IMR-90 (cell line): ENCODE measurements around the gene OR4C3. TPM values are rescaled to one million over a fixed set of nuclear protein-coding genes. Genes with fewer than 3 reads are reported as not detected.
"Not testable (repeated sequence)": the region's sequence is repeated elsewhere in the genome, so short reads cannot be mapped to it uniquely, and the experiment has no call there.

ENCODE experiments used
- ATAC-seq: fragments of 200-7000 bp; cut with Tn5 transposase; 2 replicates; pipeline ENCODE4 v1.9.1; 2020; ENCODE audit warnings: low read depth, mild to moderate bottlenecking, moderate library complexity
- Bru-seq: library from RNA; stranded (reverse); fragments of 400-500 nt; gene quantifications from one replicate; lab custom pipeline; 2021; lab: Mats Ljungman, UMichigan
- BruChase-seq, 2 experiments: library from RNA; stranded (reverse); fragments of 400-500 nt; gene quantifications; one replicate each; lab custom pipeline; 2021; lab: Mats Ljungman, UMichigan
- BruUV-seq: library from RNA; stranded (reverse); fragments of 400-500 nt; replicated peaks from 2 replicates; lab custom pipeline; 2021; lab: Mats Ljungman, UMichigan
- CTCF ChIA-PET: fragments of 300-600 bp; formaldehyde crosslinking; extraction: SDS; loops from one replicate; lab custom pipeline; 2021; ENCODE audit warnings: antibody characterized with exemption; lab: Yijun Ruan, JAX
- POLR2A ChIA-PET: fragments of 300-600 bp; sonication (Branson Sonifier 250); formaldehyde crosslinking; loops from one replicate; lab custom pipeline; 2022; ENCODE audit warnings: antibody characterized with exemption; ENCODE audit not compliant: unreplicated experiment; lab: Charles Lee
- DNase-seq: peaks from one replicate; pipeline ENCODE4 v3.0.0; 2013
- H2AFZ ChIP-seq: replicated peaks from 2 replicates; pipeline ENCODE3; 2013; ENCODE audit warnings: low read length, mild to moderate bottlenecking; ENCODE audit not compliant: poor library complexity
- H2AK5ac ChIP-seq: 2 replicates; pipeline ENCODE4 v1.6.1; 2013; ENCODE audit warnings: low read depth, low read length, inconsistent platforms
- H2AK9ac ChIP-seq: replicated peaks from 2 replicates; pipeline ENCODE3; 2013; ENCODE audit warnings: mild to moderate bottlenecking, low read depth, low read length, moderate library complexity; ENCODE audit not compliant: poor library complexity
- H2BK120ac ChIP-seq: 2 replicates; pipeline ENCODE4 v1.6.1; 2013; ENCODE audit warnings: low read depth, low read length, inconsistent platforms
- H2BK15ac ChIP-seq: 3 replicates; pipeline ENCODE4 v1.6.1; 2013; ENCODE audit warnings: low read depth, low read length, inconsistent platforms
- H2BK20ac ChIP-seq: 2 replicates; pipeline ENCODE4 v1.6.1; 2013; ENCODE audit warnings: low read depth, mild to moderate bottlenecking, inconsistent platforms, low read length, moderate library complexity
- H2BK5ac ChIP-seq: 2 replicates; pipeline ENCODE4 v1.6.1; 2013; ENCODE audit warnings: mild to moderate bottlenecking, low read depth, low read length, inconsistent platforms; ENCODE audit not compliant: poor library complexity, severe bottlenecking
- H3K14ac ChIP-seq: replicated peaks from 2 replicates; pipeline ENCODE4 v1.6.1; 2013; ENCODE audit warnings: low read depth, low read length, inconsistent platforms
- H3K18ac ChIP-seq: 2 replicates; pipeline ENCODE4 v1.6.1; 2013; ENCODE audit warnings: low read depth, low read length, control low read depth
- H3K23ac ChIP-seq: 2 replicates; pipeline ENCODE4 v1.6.1; 2013; ENCODE audit warnings: low read depth, low read length, inconsistent platforms
- H3K27ac ChIP-seq: 2 replicates; pipeline ENCODE4 v1.5.1; 2013; ENCODE audit warnings: mild to moderate bottlenecking, control low read depth, low read length; ENCODE audit not compliant: insufficient read depth
- H3K27me3 ChIP-seq: 2 replicates; pipeline ENCODE4 v1.6.1; 2013; ENCODE audit warnings: low read length; ENCODE audit not compliant: control insufficient read depth, insufficient read depth
- H3K36me3 ChIP-seq: 2 replicates; pipeline ENCODE4 v1.6.1; 2013; ENCODE audit warnings: low read length, mixed read lengths; ENCODE audit not compliant: control insufficient read depth, insufficient read depth
- H3K4ac ChIP-seq: 2 replicates; pipeline ENCODE4 v1.6.1; 2013; ENCODE audit warnings: low read depth, low read length, inconsistent platforms
- H3K4me1 ChIP-seq: 2 replicates; pipeline ENCODE4 v1.6.1; 2013; ENCODE audit warnings: low read length, mixed read lengths; ENCODE audit not compliant: control insufficient read depth, insufficient read depth
- H3K4me2 ChIP-seq: 2 replicates; pipeline ENCODE4 v1.6.1; 2013; ENCODE audit warnings: low read depth, mild to moderate bottlenecking, control low read depth, low read length, moderate library complexity
- H3K4me3 ChIP-seq: 2 replicates; pipeline ENCODE4 v1.5.1; 2013; ENCODE audit warnings: low read depth, mild to moderate bottlenecking, control low read depth, low read length, moderate library complexity; ENCODE audit not compliant: insufficient read depth
- H3K56ac ChIP-seq: 2 replicates; pipeline ENCODE4 v1.6.1; 2013; ENCODE audit warnings: low read length, inconsistent platforms; ENCODE audit not compliant: insufficient read depth; ENCODE audit errors: extremely low read depth
- H3K79me1 ChIP-seq, 2 experiments: 2 replicates each; pipeline ENCODE4 v1.6.1; 2013; ENCODE audit warnings: low read length in 2 of 2, inconsistent platforms in 1 of 2, low read depth in 1 of 2
- H3K9ac ChIP-seq: 2 replicates; pipeline ENCODE4 v1.6.1; 2013; ENCODE audit warnings: low read depth, low read length, control low read depth
- H3K9me1 ChIP-seq: 2 replicates; pipeline ENCODE4 v1.6.1; 2013; ENCODE audit warnings: low read length, inconsistent platforms; ENCODE audit not compliant: insufficient read depth
- H3K9me3 ChIP-seq: 2 replicates; pipeline ENCODE4 v1.6.1; 2013; ENCODE audit warnings: low read length; ENCODE audit not compliant: control insufficient read depth, insufficient read depth
- H4K20me1 ChIP-seq: 2 replicates; pipeline ENCODE4 v1.6.1; 2013; ENCODE audit warnings: low read length, inconsistent platforms; ENCODE audit not compliant: insufficient read depth
- H4K5ac ChIP-seq: 2 replicates; pipeline ENCODE4 v1.6.1; 2013; ENCODE audit warnings: mild to moderate bottlenecking, low read depth, low read length, control low read depth
- H4K8ac ChIP-seq, 2 experiments: 2 replicates each; pipeline ENCODE4 v1.6.1; 2013; ENCODE audit warnings: low read depth in 2 of 2, low read length in 2 of 2, control low read depth in 1 of 2, inconsistent platforms in 1 of 2
- H4K91ac ChIP-seq: 2 replicates; pipeline ENCODE4 v1.6.1; 2013; ENCODE audit warnings: low read depth, low read length, inconsistent platforms; ENCODE audit not compliant: insufficient read depth
- dilution Hi-C: fragments of 300-500 bp; cut with HindIII; formaldehyde crosslinking; loops from one replicate; pipeline ENCODE4 v1.14.3; 2018; ENCODE audit warnings: low sequenced_read_pairs; ENCODE audit not compliant: unreplicated experiment
- in situ Hi-C: fragments of 300-500 bp; cut with MboI; formaldehyde crosslinking; loops from 3 replicates; pipeline ENCODE4 v1.14.3; 2019; ENCODE audit warnings: low sequenced_read_pairs, inconsistent platforms, mixed read lengths
- intact Hi-C: fragments of 100-400 bp; cut with micrococcal nuclease; formaldehyde crosslinking; loops from 2 replicates; pipeline ENCODE4 v1.10.0; 2022
- long read RNA-seq: library from polyadenylated mRNA; unstranded; transcript quantifications from one replicate; pipeline ENCODE4 v2.0.0, GENCODE V29; 2021; ENCODE audit not compliant: unreplicated experiment
- polyA plus RNA-seq, 3 experiments: library from polyadenylated mRNA; depleted of rRNA; stranded (reverse); fragments of >200 nt; gene quantifications; 2 replicates each; pipeline ENCODE4 v1.2.3, GENCODE V29; 2012; ENCODE audit warnings: low replicate concordance in 1 of 3
- total RNA-seq: library from RNA; depleted of rRNA; stranded (reverse); fragments of >200 nt; gene quantifications from 2 replicates; pipeline ENCODE4 v1.2.3, GENCODE V29; 2012; rRNA removed

Gene OR4C3
- total RNA-seq: not detected in 2 replicates
- not detected in 2 replicates for polyA plus RNA-seq (2012; rRNA removed)
- not detected in 2 replicates for polyA plus RNA-seq (2012; cell fraction: cytosol; rRNA removed)
- polyA plus RNA-seq (2012; cell fraction: nucleus; rRNA removed; ENCODE audit: low replicate concordance): not detected in 2 replicates
- Bru-seq, nascent RNA: not detected
- BruChase-seq, experiment 1, labeled RNA remaining after a 6-hour chase: not detected
- not detected for BruChase-seq, experiment 2, labeled RNA remaining after a 2-hour chase
- long read RNA-seq: 0 reads

- H3K9me3 ChIP-seq, H3K27ac ChIP-seq, dilution Hi-C loops, H3K9me1 ChIP-seq, intact Hi-C loops, H3K27me3 ChIP-seq, H3K4me3 ChIP-seq, H3K79me1 ChIP-seq, H2AFZ ChIP-seq, H3K23ac ChIP-seq, DNase-seq, H4K5ac ChIP-seq, H3K4ac ChIP-seq, H4K91ac ChIP-seq, H3K18ac ChIP-seq, POLR2A ChIA-PET, H4K20me1 ChIP-seq, H3K36me3 ChIP-seq, H2BK120ac ChIP-seq, ATAC-seq, H2BK5ac ChIP-seq, CTCF ChIA-PET, H2BK20ac ChIP-seq, H4K8ac ChIP-seq, H2AK9ac ChIP-seq, H2BK15ac ChIP-seq, H3K56ac ChIP-seq, in situ Hi-C loops, H2AK5ac ChIP-seq, H3K4me2 ChIP-seq, H3K9ac ChIP-seq, H3K14ac ChIP-seq, H3K4me1 ChIP-seq, BruUV-seq: not testable (repeated sequence)
Observed at GRCh38 chr11:48324620-48325019, at the start of gene OR4C3. TSS of gene OR4C3 (plus strand) at chr11:48324920. CDS start at chr11:48325022, 102 bp downstream.
